Ascending aorta (tissue), 2 donors: ENCODE results near the gene SNAP23. TPM values are rescaled to one million over a fixed set of nuclear protein-coding genes. Genes with fewer than 3 reads are reported as not detected.

Source experiments
- DNase-seq, 2 donors: peaks; one replicate each; pipeline ENCODE4 v3.0.0-alpha.2; 2019; ENCODE audit warnings: low spot score in 2 of 2
- H3K27ac ChIP-seq, 2 donors: fragments of 200-600 bp; sonication (generic); one replicate each; pipeline ENCODE4 v1.5.1; 2016 to 2017; ENCODE audit warnings: mild to moderate bottlenecking in 1 of 2
- H3K27me3 ChIP-seq: fragments of 200-600 bp; sonication (generic); one replicate; pipeline ENCODE4 v1.5.1; 2017
- H3K36me3 ChIP-seq, 2 donors: fragments of 200-600 bp; sonication (generic); one replicate each; pipeline ENCODE4 v1.5.1; 2016
- H3K4me1 ChIP-seq, 2 donors: fragments of 200-600 bp; sonication (generic); one replicate each; pipeline ENCODE4 v1.5.1; 2016 to 2017; ENCODE audit warnings: mild to moderate bottlenecking in 1 of 2
- H3K4me3 ChIP-seq, 2 donors: fragments of 200-600 bp; sonication (generic); one replicate each; pipeline ENCODE4 v1.5.1; 2016 to 2017; ENCODE audit warnings: mild to moderate bottlenecking in 1 of 2
- H3K9me3 ChIP-seq, 2 donors: fragments of 200-600 bp; sonication (generic); one replicate each; pipeline ENCODE4 v1.5.1; 2016
- CTCF ChIP-seq, 3 experiments: fragments of 200-600 bp in 2 of 3; fragments of 450-650 bp in 1 of 3; sonication (generic) in 2 of 3; IDR thresholded peaks; one replicate each; pipeline ENCODE4 v1.5.1; 2016 to 2019; ENCODE audit warnings: antibody characterized with exemption in 3 of 3, mild to moderate bottlenecking in 1 of 3, moderate library complexity in 1 of 3
- intact Hi-C: fragments of 100-400 bp; cut with DNase I; formaldehyde crosslinking; loops from one replicate; pipeline ENCODE4 v1.15.1; 2023
- total RNA-seq: library from RNA; depleted of rRNA; stranded (reverse); fragments of >200 nt; gene quantifications from one replicate; pipeline ENCODE4 v1.1.0, GENCODE V29; 2016

SNAP23 gene
- 31.8 TPM for total RNA-seq

- peak within 1 kb of the TSS; percentile 70 to 87 for H3K4me3 ChIP-seq
- DNase-seq, result peak; percentile 89 to 98
- TF ChIP-seq CTCF (IDR thresholded peaks at IDR 0.05), result no peak
- peaks cover 0 to 32% of the 10 kb centered on the region in 2 donors for H3K4me1 ChIP-seq
- no peaks in the 10 kb centered on the region for H3K27me3 ChIP-seq
- intact Hi-C loops, result loop anchor here (1.0 to 2.0 kb wide), 2 partner anchors 15 to 38 kb away; no protein-coding TSS in a partner anchor
- no peaks in the 10 kb centered on the region for H3K36me3 ChIP-seq
- no peaks in the 10 kb centered on the region for H3K9me3 ChIP-seq
- peak within 1 kb of the TSS; percentile 86 to 92 for H3K27ac ChIP-seq
Observed at GRCh38 chr15:42495361-42496212, at the start of gene SNAP23. Gene SNAP23 (plus strand): TSS chr15:42495634. CDS start chr15:42511847, 16,213 bp downstream.

- no peaks in the 10 kb centered on the region for H3K27me3 ChIP-seq
- H3K4me1 ChIP-seq, result peaks cover 0 to 3% of the 10 kb centered on the region in 2 donors
- no peak for DNase-seq
- intact Hi-C loops, result no loop called here
- H3K9me3 ChIP-seq, result no peaks in the 10 kb centered on the region
- TF ChIP-seq CTCF (IDR thresholded peaks at IDR 0.05), result no peak
- H3K36me3 ChIP-seq, result peaks cover 65 to 73% of the 10 kb centered on the region in 2 donors
- H3K4me3 ChIP-seq, result no peak overlapping the region
- no peak overlapping the region for H3K27ac ChIP-seq
Observed at GRCh38 chr15:42447599-42447998, 47.8 kb upstream of the SNAP23 start.

- no peak for TF ChIP-seq CTCF (IDR thresholded peaks at IDR 0.05)
- H3K36me3 ChIP-seq, result peaks cover 62 to 67% of the 10 kb centered on the region in 2 donors
- H3K27ac ChIP-seq, result no peak overlapping the region
- H3K27me3 ChIP-seq, result no peaks in the 10 kb centered on the region
- H3K4me3 ChIP-seq, result no peak overlapping the region
- no peaks in the 10 kb centered on the region for H3K9me3 ChIP-seq
- no peak for DNase-seq
- intact Hi-C loops, result no loop called here
- peaks cover 0 to 3% of the 10 kb centered on the region in 2 donors for H3K4me1 ChIP-seq
Observed at GRCh38 chr15:42448281-42448680, 47.2 kb upstream of the SNAP23 start.

GRCh38 chr15:42449770-42450424 lies 45.5 kb upstream of the SNAP23 start:
- Histone ChIP-seq H3K27me3 (no peaks in the 10 kb centered on the region), H3K4me1 (peaks cover 0 to 3% of the 10 kb centered on the region in 2 donors), H3K27ac (no peak overlapping the region), H3K9me3 (no peaks in the 10 kb centered on the region), H3K36me3 (peaks cover 46 to 54% of the 10 kb centered on the region in 2 donors), H3K4me3 (no peak overlapping the region)
- intact Hi-C loops, result no loop called here
- no peak for DNase-seq
- TF ChIP-seq CTCF (IDR thresholded peaks at IDR 0.05), result no peak

- Histone ChIP-seq H3K27ac (no peak overlapping the region), H3K36me3 (peaks cover 41 to 53% of the 10 kb centered on the region in 2 donors), H3K9me3 (no peaks in the 10 kb centered on the region), H3K4me3 (no peak overlapping the region), H3K27me3 (no peaks in the 10 kb centered on the region), H3K4me1 (peaks cover 0 to 6% of the 10 kb centered on the region in 2 donors)
- no peak for TF ChIP-seq CTCF (IDR thresholded peaks at IDR 0.05)
- DNase-seq, result no peak
- intact Hi-C loops, result no loop called here
Observed at GRCh38 chr15:42450425-42450790, 45.0 kb upstream of the SNAP23 start.
